Left ventricle myocardium inferior (tissue), 1 donor: ENCODE results near the gene SEMA3B. TPM values are rescaled to one million over a fixed set of nuclear protein-coding genes. Genes with fewer than 3 reads are reported as not detected.
A peak's percentile ranks its signal among the peaks of the same experiment; 100 is the strongest.

Experiments used
- DNase-seq: peaks from one replicate; pipeline ENCODE4 v3.0.0-alpha.2; 2020
- H3K27ac ChIP-seq: fragments of 200-600 bp; replicated peaks from 2 replicates; pipeline ENCODE4 v1.8.0; 2021
- H3K27me3 ChIP-seq: fragments of 200-600 bp; 2 replicates; pipeline ENCODE4 v1.8.0; 2021; ENCODE audit warnings: low read depth
- H3K36me3 ChIP-seq: fragments of 200-600 bp; 2 replicates; pipeline ENCODE4 v1.8.0; 2021
- H3K4me1 ChIP-seq: fragments of 200-600 bp; 2 replicates; pipeline ENCODE4 v1.8.0; 2021
- H3K4me3 ChIP-seq: fragments of 200-600 bp; 2 replicates; pipeline ENCODE4 v1.8.0; 2021; ENCODE audit warnings: mild to moderate bottlenecking, moderate library complexity
- H3K9me3 ChIP-seq: fragments of 200-600 bp; replicated peaks from 2 replicates; pipeline ENCODE4 v1.8.0; 2021
- intact Hi-C: fragments of 100-400 bp; cut with micrococcal nuclease; formaldehyde crosslinking; loops from one replicate; pipeline ENCODE4 v1.11.0; 2022
- total RNA-seq: library from RNA; stranded (reverse); fragmentation: NEBNext Ultra II Directional; extraction: Animal tissue kit (Norgen Biotek cat#: 25700); gene quantifications from one replicate; pipeline ENCODE4 v1.2.1, GENCODE V29; 2021
- TF ChIP-seq, protein P1 (sequence below): fragments of 200-600 bp; IDR thresholded peaks from 2 replicates; pipeline ENCODE4 v1.8.0; 2021; ENCODE audit warnings: antibody characterized with exemption, mild to moderate bottlenecking, borderline replicate concordance
- donor health status: DM: no; HTN: yes; CAD: no; lungs with severe emphysema.

Gene SEMA3B
- total RNA-seq, 1 donor from 2014 or later, result 23.2 TPM

DNA sequence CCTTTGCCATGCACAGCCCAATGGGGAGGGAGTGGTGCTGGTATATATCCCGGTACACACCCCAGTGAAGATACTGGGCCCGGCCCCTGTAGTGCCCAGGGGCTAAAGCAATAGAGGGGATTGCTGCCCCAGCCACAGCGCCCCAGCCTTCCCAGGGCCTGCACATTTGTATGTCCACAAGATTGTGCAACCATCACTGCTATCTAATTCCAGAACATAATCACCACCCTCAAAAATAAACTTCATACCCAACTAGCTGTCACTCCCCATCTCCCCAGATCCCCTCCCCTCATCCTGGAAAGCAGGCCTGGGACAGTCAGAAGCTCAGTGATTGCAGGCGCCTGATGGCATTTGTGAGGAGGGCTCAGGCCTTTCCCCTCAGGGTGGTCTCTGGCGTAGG is 19.5 kb upstream of the SEMA3B start:
- Histone ChIP-seq H3K27ac (peak overlapping the region; percentile 99), H3K36me3 (peaks cover 23% of the 10 kb centered on the region), H3K27me3 (no peaks in the 10 kb centered on the region), H3K4me3 (no peak overlapping the region), H3K4me1 (peaks cover 100% of the 10 kb centered on the region), H3K9me3 (no peaks in the 10 kb centered on the region)
- TF ChIP-seq, protein P1, sequence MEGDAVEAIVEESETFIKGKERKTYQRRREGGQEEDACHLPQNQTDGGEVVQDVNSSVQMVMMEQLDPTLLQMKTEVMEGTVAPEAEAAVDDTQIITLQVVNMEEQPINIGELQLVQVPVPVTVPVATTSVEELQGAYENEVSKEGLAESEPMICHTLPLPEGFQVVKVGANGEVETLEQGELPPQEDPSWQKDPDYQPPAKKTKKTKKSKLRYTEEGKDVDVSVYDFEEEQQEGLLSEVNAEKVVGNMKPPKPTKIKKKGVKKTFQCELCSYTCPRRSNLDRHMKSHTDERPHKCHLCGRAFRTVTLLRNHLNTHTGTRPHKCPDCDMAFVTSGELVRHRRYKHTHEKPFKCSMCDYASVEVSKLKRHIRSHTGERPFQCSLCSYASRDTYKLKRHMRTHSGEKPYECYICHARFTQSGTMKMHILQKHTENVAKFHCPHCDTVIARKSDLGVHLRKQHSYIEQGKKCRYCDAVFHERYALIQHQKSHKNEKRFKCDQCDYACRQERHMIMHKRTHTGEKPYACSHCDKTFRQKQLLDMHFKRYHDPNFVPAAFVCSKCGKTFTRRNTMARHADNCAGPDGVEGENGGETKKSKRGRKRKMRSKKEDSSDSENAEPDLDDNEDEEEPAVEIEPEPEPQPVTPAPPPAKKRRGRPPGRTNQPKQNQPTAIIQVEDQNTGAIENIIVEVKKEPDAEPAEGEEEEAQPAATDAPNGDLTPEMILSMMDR, result no peak
- intact Hi-C loops, result no loop called here
- no peak for DNase-seq

DNA sequence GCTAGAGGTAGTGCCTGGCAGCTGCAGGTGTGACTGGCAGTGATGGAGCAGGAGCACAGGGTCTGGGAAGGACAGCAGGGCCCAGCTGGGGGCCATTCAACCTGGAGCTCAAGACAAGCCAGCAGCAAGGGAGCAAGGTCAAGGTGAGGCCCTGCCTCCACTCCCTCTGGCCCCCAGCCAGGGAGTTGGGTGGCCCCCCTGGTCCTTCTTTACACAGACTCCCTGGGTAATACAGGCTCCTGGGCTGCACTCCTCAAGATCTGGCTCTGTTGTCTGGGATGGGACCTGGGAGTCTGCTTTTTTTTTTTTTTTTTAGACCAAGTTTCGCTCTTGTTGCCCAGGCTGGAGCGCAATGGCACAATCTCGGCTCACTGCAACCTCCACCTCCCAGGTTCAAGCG is 18.4 kb upstream of the SEMA3B start:
- no peak for DNase-seq
- TF ChIP-seq, protein P1, result no peak
- Histone ChIP-seq H3K9me3 (no peaks in the 10 kb centered on the region), H3K27ac (peak overlapping the region; percentile 99), H3K4me3 (no peak overlapping the region), H3K36me3 (peaks cover 31% of the 10 kb centered on the region), H3K4me1 (peaks cover 100% of the 10 kb centered on the region), H3K27me3 (no peaks in the 10 kb centered on the region)
- intact Hi-C loops, result no loop called here

DNA sequence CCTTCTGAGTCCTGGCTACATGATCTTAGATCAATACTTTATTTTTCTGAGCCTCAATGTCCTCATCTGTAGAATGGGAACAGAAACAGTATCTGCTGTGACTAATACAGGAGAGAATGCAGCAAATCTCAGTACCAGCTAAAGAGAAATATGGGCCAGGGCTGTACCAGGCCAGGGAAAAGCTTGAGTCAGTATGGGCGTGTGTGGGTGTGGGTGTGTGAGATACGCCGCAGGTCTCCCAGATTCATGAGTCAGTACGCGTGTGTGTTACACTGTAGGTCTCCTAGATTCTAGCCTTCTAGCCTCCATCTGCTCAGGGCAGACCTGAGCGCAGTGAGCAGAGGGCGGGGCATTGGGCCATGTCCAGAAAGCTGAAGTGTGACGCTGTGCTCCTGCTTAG is 17.7 kb upstream of the SEMA3B start:
- no peak for DNase-seq
- Histone ChIP-seq H3K36me3 (peaks cover 39% of the 10 kb centered on the region), H3K27ac (peak overlapping the region; percentile 99), H3K4me3 (no peak overlapping the region), H3K4me1 (peaks cover 100% of the 10 kb centered on the region), H3K27me3 (no peaks in the 10 kb centered on the region), H3K9me3 (no peaks in the 10 kb centered on the region)
- TF ChIP-seq, protein P1, result no peak
- intact Hi-C loops, result no loop called here

DNA sequence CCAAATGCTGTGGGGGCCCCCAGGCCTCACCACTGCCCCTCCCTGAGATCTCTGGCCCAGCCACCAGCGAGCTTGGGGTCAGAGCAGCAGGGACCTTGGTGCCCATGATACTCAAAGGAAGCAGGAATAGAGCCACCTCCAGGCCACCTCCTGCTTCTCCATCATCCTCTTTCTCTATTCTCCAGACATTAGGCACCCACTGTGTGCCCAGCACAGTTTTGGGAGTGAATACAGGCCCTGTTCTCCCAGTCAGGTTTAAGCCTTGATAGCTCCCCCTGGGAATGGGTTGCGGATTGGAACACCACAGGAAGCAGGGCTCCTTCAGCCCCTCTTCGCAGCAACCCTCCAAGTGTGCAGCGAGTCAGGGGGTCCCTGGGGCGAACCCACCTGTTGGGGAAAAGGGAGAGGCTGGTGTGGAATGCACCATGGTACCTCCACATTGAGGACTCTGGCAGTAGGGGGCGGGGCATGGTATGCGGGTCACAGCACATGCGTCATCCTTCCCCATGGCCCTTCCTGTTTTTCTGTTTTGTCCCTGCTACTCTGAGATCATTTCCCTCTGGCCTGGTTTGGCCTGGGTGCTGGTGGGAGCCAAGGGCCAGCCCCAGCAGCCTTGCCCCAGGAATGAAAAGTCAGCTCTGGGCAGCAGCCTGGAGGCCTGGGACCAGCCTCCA is 14.2 kb upstream of the SEMA3B start:
- Histone ChIP-seq H3K4me3 (peak overlapping the region; percentile 28), H3K9me3 (peaks cover 6% of the 10 kb centered on the region), H3K27ac (peak overlapping the region; percentile 99), H3K36me3 (peaks cover 62% of the 10 kb centered on the region), H3K4me1 (peaks cover 100% of the 10 kb centered on the region), H3K27me3 (no peaks in the 10 kb centered on the region)
- TF ChIP-seq, protein P1, result no peak
- DNase-seq, result peak; percentile 79
- intact Hi-C loops, result no loop called here

DNA sequence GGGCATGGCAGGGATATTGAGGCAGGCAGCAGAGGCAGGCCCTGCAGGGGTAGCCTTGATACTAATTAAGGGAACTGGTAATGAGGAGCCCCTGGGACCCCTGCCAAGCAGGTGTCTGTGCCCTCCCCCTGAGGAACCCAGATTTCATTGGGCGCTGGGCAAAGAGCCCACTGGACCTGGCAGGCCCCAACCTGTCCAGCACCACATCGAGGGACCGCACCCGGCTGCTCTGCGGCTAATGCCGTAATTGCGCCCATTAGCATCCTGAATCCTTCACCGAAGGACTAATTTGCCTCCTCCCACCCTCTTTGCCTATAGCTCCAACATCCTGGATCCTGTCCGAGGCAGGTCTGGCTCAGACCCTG is 13.7 kb upstream of the SEMA3B start:
- Histone ChIP-seq H3K4me3 (peak overlapping the region; percentile 28), H3K27ac (peak overlapping the region; percentile 99), H3K27me3 (no peaks in the 10 kb centered on the region), H3K4me1 (peaks cover 99% of the 10 kb centered on the region), H3K9me3 (peaks cover 6% of the 10 kb centered on the region), H3K36me3 (peaks cover 62% of the 10 kb centered on the region)
- TF ChIP-seq, protein P1, result no peak
- DNase-seq, result no peak
- intact Hi-C loops, result no loop called here
